ENCODE data around the gene SCN1B.

Gene SCN1B

GRCh38 chr19:35030257-35031071 lies at the start of gene SCN1B:
TSS of gene SCN1B (plus strand) at chr19:35030470. CDS start at chr19:35030821, 351 bp downstream.
- DNase-seq (ENCODE audit: low read depth, low spot score): peak; percentile 67
- peak within 1 kb of the TSS; percentile 44 for H3K4me3 ChIP-seq (ENCODE audit: low read depth, low read length)
- TF ChIP-seq CTCF (IDR thresholded peaks at IDR 0.05; ENCODE audit: low read depth, low read length): no peak
- in situ Hi-C loops (cut with HindIII; ENCODE audit: low sequenced_read_pairs): no loop called here

GRCh38 chr19:34982275-34982674 lies 48.0 kb upstream of the SCN1B start:
- TF ChIP-seq CTCF (IDR thresholded peaks at IDR 0.05; ENCODE audit: low read depth, low read length): no peak
- H3K4me3 ChIP-seq (ENCODE audit: low read depth, low read length): no peak overlapping the region
- DNase-seq (ENCODE audit: low read depth, low spot score): no peak
- in situ Hi-C loops (cut with HindIII; ENCODE audit: low sequenced_read_pairs): no loop called here

- in situ Hi-C loops (cut with HindIII; ENCODE audit: low sequenced_read_pairs): no loop called here
- DNase-seq (ENCODE audit: low read depth, low spot score): no peak
- H3K4me3 ChIP-seq (ENCODE audit: low read depth, low read length): no peak overlapping the region
- no peak for TF ChIP-seq CTCF (IDR thresholded peaks at IDR 0.05; ENCODE audit: low read depth, low read length)
These were observed 46.5 kb upstream of the SCN1B start for GRCh38 chr19:34983786-34984185.

GRCh38 chr19:34984287-34984686 lies 46.0 kb upstream of the SCN1B start:
- in situ Hi-C loops (cut with HindIII; ENCODE audit: low sequenced_read_pairs): no loop called here
- DNase-seq (ENCODE audit: low read depth, low spot score): no peak
- TF ChIP-seq CTCF (IDR thresholded peaks at IDR 0.05; ENCODE audit: low read depth, low read length): no peak
- H3K4me3 ChIP-seq (ENCODE audit: low read depth, low read length): no peak overlapping the region

- no peak for TF ChIP-seq CTCF (IDR thresholded peaks at IDR 0.05; ENCODE audit: low read depth, low read length)
- in situ Hi-C loops (cut with HindIII; ENCODE audit: low sequenced_read_pairs): no loop called here
- no peak overlapping the region for H3K4me3 ChIP-seq (ENCODE audit: low read depth, low read length)
- no peak for DNase-seq (ENCODE audit: low read depth, low spot score)
These were observed 44.8 kb upstream of the SCN1B start for GRCh38 chr19:34985249-34986022.

- H3K4me3 ChIP-seq (ENCODE audit: low read depth, low read length): no peak overlapping the region
- no peak for DNase-seq (ENCODE audit: low read depth, low spot score)
- no peak for TF ChIP-seq CTCF (IDR thresholded peaks at IDR 0.05; ENCODE audit: low read depth, low read length)
- in situ Hi-C loops (cut with HindIII; ENCODE audit: low sequenced_read_pairs): no loop called here
These were observed 42.2 kb upstream of the SCN1B start for GRCh38 chr19:34988119-34988518.

Data from astrocyte of the spinal cord (primary cell).